Liver (tissue), 9 donors: ENCODE results near the gene TDRD7. TPM values are rescaled to one million over a fixed set of nuclear protein-coding genes. Genes with fewer than 3 reads are reported as not detected.
"Not testable (repeated sequence)": the region's sequence is repeated elsewhere in the genome, so short reads cannot be mapped to it uniquely, and the experiment has no call there.

Experiments used
- DNase-seq: peaks from one replicate; pipeline ENCODE4 v3.0.0-alpha.2; 2017; ENCODE audit warnings: low spot score
- H3K27ac ChIP-seq, 2 donors: one replicate each; pipeline ENCODE4 v1.7.0; 2013; ENCODE audit warnings: inconsistent platforms in 2 of 2, low read length in 2 of 2, control low read depth in 1 of 2, low read depth in 1 of 2, mild to moderate bottlenecking in 1 of 2
- H3K27me3 ChIP-seq, 4 donors: one replicate each; pipeline versions ENCODE4 v1.6.1 to v1.7.0; 2013; ENCODE audit warnings: low read length in 3 of 4, inconsistent platforms in 1 of 4, mild to moderate bottlenecking in 1 of 4, moderate library complexity in 1 of 4; ENCODE audit not compliant: control insufficient read depth in 4 of 4, insufficient read depth in 4 of 4
- H3K36me3 ChIP-seq, 4 donors: one replicate each; pipeline versions ENCODE4 v1.6.1 to v1.7.0; 2013; ENCODE audit warnings: low read length in 3 of 4, mild to moderate bottlenecking in 3 of 4, low read depth in 1 of 4, moderate library complexity in 1 of 4; ENCODE audit not compliant: control insufficient read depth in 4 of 4, insufficient read depth in 3 of 4
- H3K4me1 ChIP-seq, 4 donors: one replicate each; pipeline versions ENCODE4 v1.6.1 to v1.7.0; 2013; ENCODE audit warnings: low read length in 3 of 4, mild to moderate bottlenecking in 3 of 4, moderate library complexity in 1 of 4; ENCODE audit not compliant: control insufficient read depth in 4 of 4, insufficient read depth in 4 of 4
- H3K4me3 ChIP-seq, 3 donors: one replicate each; pipeline versions ENCODE4 v1.6.1 to v1.7.0; 2013; ENCODE audit warnings: low read length in 3 of 3, control low read depth in 1 of 3, low read depth in 1 of 3, mild to moderate bottlenecking in 1 of 3
- H3K9ac ChIP-seq, 2 donors: one replicate each; pipeline ENCODE4 v1.7.0; 2013; ENCODE audit warnings: low read length in 2 of 2, mild to moderate bottlenecking in 2 of 2, moderate library complexity in 2 of 2, control low read depth in 1 of 2, low read depth in 1 of 2
- H3K9me3 ChIP-seq, 4 donors: one replicate each; pipeline versions ENCODE4 v1.6.1 to v1.7.0; 2013; ENCODE audit warnings: low read length in 3 of 4; ENCODE audit not compliant: control insufficient read depth in 4 of 4
- CTCF ChIP-seq: fragments of 150-350 bp; IDR thresholded peaks from 2 replicates; pipeline ENCODE4 v1.5.1; 2017; ENCODE audit warnings: improper control_type of control experiment, low read depth, low read length; ENCODE audit not compliant: missing input control
- FOXA2 ChIP-seq: IDR thresholded peaks from 2 replicates; pipeline ENCODE4 v1.6.1; 2016; ENCODE audit warnings: antibody characterized with exemption
- HNF4A ChIP-seq, 2 donors: conservative IDR thresholded peaks; 2 replicates each; pipeline ENCODE4 v1.6.1; 2016; ENCODE audit warnings: antibody characterized with exemption in 2 of 2, mild to moderate bottlenecking in 2 of 2
- MAX ChIP-seq: IDR thresholded peaks from 2 replicates; pipeline ENCODE4 v1.6.1; 2016; ENCODE audit warnings: antibody characterized with exemption
- RAD21 ChIP-seq, 2 donors: IDR thresholded peaks; 2 replicates each; pipeline ENCODE4 v1.6.1; 2016; ENCODE audit warnings: antibody characterized with exemption in 2 of 2, mild to moderate bottlenecking in 2 of 2
- SP1 ChIP-seq: IDR thresholded peaks from 2 replicates; pipeline ENCODE4 v1.6.1; 2018; ENCODE audit warnings: antibody characterized with exemption, mild to moderate bottlenecking
- WGBS: extraction: QIAGEN DNeasy Blood & Tissue Kit; methylation state at CpG from one replicate; pipeline ENCODE4 v1.1.7; 2013; 5-methylcytosine and 5-hydroxymethylcytosine counted together
- polyA plus RNA-seq, 2 donors: library from polyadenylated mRNA; stranded (reverse) in 1 of 2; unstranded in 1 of 2; fragments of 200-250 nt in 1 of 2; fragments of >200 nt in 1 of 2; fragmentation: Nextera tagmentation in 1 of 2; extraction: Ambion mirVana in 1 of 2; gene quantifications; one replicate each; pipeline versions ENCODE4 v1.2.1 to v1.2.3, GENCODE V29; 2013 to 2015
- total RNA-seq, 2 donors: library from RNA; depleted of rRNA; stranded (reverse); fragments of >200 nt; gene quantifications; one replicate each; pipeline ENCODE4 v1.2.3, GENCODE V29; 2014
- donor health status: healthy.
- donor health status: healthy.
- donor health status: healthy.
- donor health status: healthy.
- donor health status: healthy.

The TDRD7 gene
- total and polyA plus RNA-seq, 4 donors, result 3.6 to 6.9 (median 5.4) TPM

- H3K27ac ChIP-seq, result no peak overlapping the region
- WGBS, result 97% methylated on average over 1 of the region's 1 CpG
- peaks cover 2 to 14% (median 9%) of the 10 kb centered on the region in 4 donors for H3K36me3 ChIP-seq
- DNase-seq, result no peak
- peaks cover 0 to 2% (median under 1%) of the 10 kb centered on the region in 4 donors for H3K9me3 ChIP-seq
- no peak overlapping the region for H3K9ac ChIP-seq
- H3K27me3 ChIP-seq, result no peaks in the 10 kb centered on the region
- TF ChIP-seq SP1 (no peak), MAX (no peak)
- H3K4me3 ChIP-seq, result no peak overlapping the region
- H3K4me1 ChIP-seq, result no peaks in the 10 kb centered on the region
These were observed 76.0 kb downstream of the TDRD7 start for GRCh38 chr9:97487861-97488260.

- no peak overlapping the region for H3K27ac ChIP-seq
- no peak for TF ChIP-seq FOXA2
- no peak for TF ChIP-seq CTCF
- TF ChIP-seq RAD21 (IDR thresholded peaks at IDR 0.05), result no peak
- no peak for TF ChIP-seq HNF4A (conservative IDR thresholded peaks at IDR 0.05)
- H3K4me1 ChIP-seq, result no peaks in the 10 kb centered on the region
- peaks cover 3 to 12% (median 6%) of the 10 kb centered on the region in 4 donors for H3K36me3 ChIP-seq
- H3K27me3 ChIP-seq, result no peaks in the 10 kb centered on the region
- H3K9me3 ChIP-seq, result peaks cover 0 to 2% (median under 1%) of the 10 kb centered on the region in 4 donors
- WGBS, result 94% methylated on average over 1 of the region's 1 CpG
- no peak for DNase-seq
- no peak overlapping the region for H3K4me3 ChIP-seq
- H3K9ac ChIP-seq, result no peak overlapping the region
These were observed 79.5 kb downstream of the TDRD7 start for GRCh38 chr9:97491216-97491999.

- not testable (repeated sequence) for H3K27ac ChIP-seq, H3K4me3 ChIP-seq, H3K27me3 ChIP-seq, DNase-seq, H3K9ac ChIP-seq, H3K9me3 ChIP-seq, H3K36me3 ChIP-seq
- peaks cover 2 to 13% (median 7%) of the 10 kb centered on the region in 4 donors for H3K4me1 ChIP-seq
- WGBS, result 97% methylated on average over 36 of the region's 36 CpGs
These were observed 85.9 kb downstream of the TDRD7 start for GRCh38 chr9:97497558-97498375.

GRCh38 chr9:97498846-97499245 lies 87.0 kb downstream of the TDRD7 start:
- H3K4me1 ChIP-seq, result peaks cover 2 to 13% (median 7%) of the 10 kb centered on the region in 4 donors
- H3K4me3 ChIP-seq, DNase-seq, H3K9me3 ChIP-seq, H3K27ac ChIP-seq, H3K27me3 ChIP-seq, H3K9ac ChIP-seq, H3K36me3 ChIP-seq: not testable (repeated sequence)
- WGBS, result 86% methylated on average over 5 of the region's 5 CpGs
